GM18511 (cell line): Measurements from ENCODE around the gene PEAR1.

Experiments
- ATAC-seq: cut with Tn5 transposase; IDR thresholded peaks from one replicate; pipeline ENCODE4 v1.9.1; 2021; ENCODE audit warnings: mild to moderate bottlenecking, moderate library complexity; ENCODE audit not compliant: unreplicated experiment

PEAR1 gene

DNA sequence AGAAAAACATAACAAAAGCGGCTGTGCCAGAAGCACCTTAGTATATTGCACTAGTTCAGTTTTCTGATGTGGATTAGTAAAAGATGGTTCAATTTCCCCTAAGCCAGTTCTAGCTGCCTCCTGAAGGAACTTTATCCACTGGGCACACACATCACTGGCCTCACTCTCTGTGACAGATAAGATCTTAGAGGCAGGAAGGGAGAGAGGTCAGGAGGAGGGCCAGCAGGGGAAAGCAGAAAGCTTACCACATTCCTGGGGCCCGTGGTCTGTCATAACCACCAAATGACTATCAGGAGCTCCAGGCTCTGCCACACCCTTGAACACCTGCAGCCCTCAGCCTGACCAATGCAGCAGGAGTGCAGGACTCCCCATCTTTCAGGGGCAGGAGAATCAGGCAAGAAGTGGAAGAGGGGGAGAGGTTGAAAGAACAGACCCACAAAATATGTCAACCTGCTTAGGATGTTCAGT, 64.8 kb downstream of the PEAR1 start:
- ATAC-seq = no peak

DNA sequence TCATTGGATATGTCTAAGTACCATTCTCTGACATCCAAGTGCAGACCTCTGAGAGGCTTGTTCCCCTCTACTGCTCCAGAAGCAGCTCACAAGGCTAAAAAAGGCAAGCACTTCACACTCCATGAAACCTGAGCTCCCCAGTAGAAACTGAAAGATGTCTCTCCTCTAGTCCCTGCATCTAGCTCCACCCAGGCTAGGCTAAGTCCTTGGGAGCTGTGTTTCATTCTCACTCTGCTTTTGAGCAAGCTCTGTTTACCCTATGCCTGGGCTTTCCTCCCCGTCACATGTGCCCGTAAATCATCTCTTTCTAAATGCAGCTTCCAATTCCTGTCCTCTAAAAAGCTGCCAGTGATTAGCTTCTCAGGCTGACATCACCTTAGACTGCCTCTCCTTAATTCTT, 65.9 kb downstream of the PEAR1 start:
- no peak for ATAC-seq

DNA sequence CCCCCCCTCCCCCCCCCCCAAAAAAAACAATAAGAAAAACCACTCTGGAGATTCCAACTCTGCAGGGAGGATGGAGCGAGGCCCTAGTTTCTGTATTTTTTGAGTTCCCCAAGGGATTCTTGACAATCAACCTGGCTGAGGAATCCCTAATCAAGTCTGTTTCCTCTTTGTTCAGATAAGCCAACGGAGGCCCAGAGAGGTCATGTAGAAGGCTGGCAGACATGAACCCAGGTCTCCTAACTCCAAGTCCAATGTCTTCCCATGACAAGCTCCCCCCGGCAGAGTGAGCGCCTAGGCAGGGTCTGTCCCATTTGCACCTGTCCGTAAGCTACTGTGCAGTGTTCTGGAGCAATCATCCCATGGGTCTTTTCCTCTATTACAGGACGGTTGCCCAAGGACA, 66.4 kb downstream of the PEAR1 start:
- ATAC-seq = no peak

DNA sequence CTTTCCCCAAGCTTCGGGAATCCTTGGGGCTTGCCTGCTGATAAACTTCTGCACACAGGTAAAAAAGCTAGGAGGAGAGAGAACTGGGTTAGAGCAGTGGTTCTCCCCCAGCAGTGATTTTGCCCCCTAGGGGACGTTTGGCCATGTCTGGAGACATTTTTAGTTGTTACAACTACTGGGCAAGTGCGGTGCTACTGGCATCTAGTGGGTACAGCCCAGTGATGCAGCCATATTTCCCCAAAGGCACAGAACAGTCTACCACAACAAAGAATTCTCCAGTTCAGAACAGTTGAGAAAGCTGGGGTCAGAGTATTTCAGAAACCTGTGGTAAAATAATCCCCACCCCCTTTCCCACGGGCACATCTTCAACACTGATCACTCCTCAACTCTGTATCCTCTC, 68.2 kb downstream of the PEAR1 start:
- no peak for ATAC-seq

DNA sequence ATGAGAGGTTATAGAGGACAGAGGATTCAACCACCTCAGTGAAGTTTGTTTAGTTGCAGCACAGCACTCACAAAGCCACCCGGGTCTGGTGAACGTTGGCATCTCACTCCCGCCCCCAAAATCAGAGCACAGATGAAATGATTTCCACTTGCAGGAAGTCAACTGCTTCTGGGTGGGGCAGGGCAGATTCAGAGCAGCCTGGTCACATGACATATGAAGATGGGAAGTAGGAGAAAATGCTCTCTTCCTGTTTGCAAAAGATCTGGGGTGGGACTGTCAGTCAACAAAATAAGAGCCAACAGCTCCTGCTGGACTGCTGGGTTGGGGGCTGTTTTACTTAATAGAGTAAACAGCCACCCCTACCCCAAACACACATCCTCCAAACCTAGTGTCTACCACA, 70.1 kb downstream of the PEAR1 start:
- ATAC-seq = no peak

DNA sequence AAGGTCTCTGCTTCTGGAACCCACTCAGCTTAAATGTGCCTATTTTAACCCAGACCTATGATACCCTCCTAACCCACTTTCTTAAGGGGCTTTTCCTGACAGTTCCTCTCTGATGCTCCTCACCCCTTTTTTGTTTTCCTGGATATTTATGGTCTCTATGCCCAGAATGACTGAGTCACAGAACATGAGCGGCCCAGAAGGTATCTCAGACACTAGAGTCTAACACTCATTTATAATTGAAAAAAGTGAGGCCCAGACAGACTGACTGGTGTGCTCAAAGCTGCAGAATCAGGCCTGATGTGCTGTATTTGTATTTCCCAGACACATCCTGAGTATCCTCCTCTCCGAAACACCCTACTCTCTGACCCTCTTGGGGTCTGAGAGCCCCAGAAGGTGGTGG, 70.9 kb downstream of the PEAR1 start:
- ATAC-seq = no peak
